WI38 (cell line): ENCODE data around the gene METTL16.
"Not testable (repeated sequence)": the region's sequence is repeated elsewhere in the genome, so short reads cannot be mapped to it uniquely, and the experiment has no call there.

Experiments used
- H3K4me3 ChIP-seq: 2 replicates; pipeline ENCODE4 v1.5.1; 2011; ENCODE audit warnings: low read depth, mild to moderate bottlenecking, control low read depth, low read length
- CTCF ChIP-seq: IDR thresholded peaks from 2 replicates; pipeline ENCODE4 v1.5.1; 2012; ENCODE audit warnings: low read depth, mild to moderate bottlenecking, control low read depth, low read length

METTL16 gene

GRCh38 chr17:2511462-2512369 is at the start of gene METTL16:
METTL16 (minus strand) TSS chr17:2511888; CDS start chr17:2502331, 9,557 bp downstream.
- peak within 1 kb of the TSS; percentile 80 for H3K4me3 ChIP-seq
- TF ChIP-seq CTCF, result no peak

- no peak for TF ChIP-seq CTCF
These were observed 49.0 kb upstream of the METTL16 start for GRCh38 chr17:2560658-2561057.

GRCh38 chr17:2551928-2552327 is 40.2 kb upstream of the METTL16 start:
- no peak overlapping the region for H3K4me3 ChIP-seq
- no peak for TF ChIP-seq CTCF

More at GRCh38 chr17:2560658-2561057, 49.0 kb upstream of the METTL16 start:
- H3K4me3 ChIP-seq, result no peak overlapping the region

- no peak overlapping the region for H3K4me3 ChIP-seq
- TF ChIP-seq CTCF, result no peak
These were observed 39.8 kb upstream of the METTL16 start for GRCh38 chr17:2551493-2551892.

GRCh38 chr17:2549392-2550211 is 37.9 kb upstream of the METTL16 start:
- TF ChIP-seq CTCF, result no peak

GRCh38 chr17:2548026-2548425 is 36.3 kb upstream of the METTL16 start:
- not testable (repeated sequence) for H3K4me3 ChIP-seq

More at GRCh38 chr17:2549392-2550211, 37.9 kb upstream of the METTL16 start:
- H3K4me3 ChIP-seq, result no peak overlapping the region

- TF ChIP-seq CTCF, result no peak
- no peak overlapping the region for H3K4me3 ChIP-seq
These were observed 35.5 kb upstream of the METTL16 start for GRCh38 chr17:2547176-2547575.
